ENCODE results near the gene DYRK1B.
A peak's percentile ranks its signal among the peaks of the same experiment; 100 is the strongest.

DYRK1B gene

DNA sequence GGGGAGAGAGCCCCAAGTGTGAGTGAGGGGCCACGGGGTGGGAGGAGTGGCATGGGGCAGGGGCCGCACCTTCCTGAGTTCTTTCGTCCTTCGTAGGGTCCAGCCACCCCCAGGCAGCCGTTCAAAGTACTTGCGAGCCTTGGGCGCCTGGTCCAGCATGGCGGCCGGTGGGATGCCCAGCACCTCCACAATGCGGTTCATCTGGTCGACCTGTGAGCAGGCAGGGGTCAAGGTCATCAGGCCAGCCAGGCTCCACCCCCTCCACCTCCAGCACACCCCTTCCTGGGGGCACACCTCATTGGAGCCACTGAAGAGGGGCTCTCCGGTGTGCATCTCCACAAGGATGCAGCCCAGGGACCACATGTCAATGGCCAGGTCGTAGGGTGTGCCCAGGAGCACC is 6.7 kb downstream of the DYRK1B start:
- no peak for DNase-seq
- WGBS (ENCODE audit: insufficient coverage) = 99% methylated on average over 10 of the region's 13 CpGs
- H3K4me1 ChIP-seq (ENCODE audit: control extremely low read depth in 1 of 4, control insufficient read depth in 4 of 4, insufficient read depth in 4 of 4, low read length in 3 of 4) = peaks cover under 1 to 21% (median 18%) of the 10 kb centered on the region in 4 experiments
- no peak overlapping the region for H3K4me3 ChIP-seq (ENCODE audit: control insufficient read depth in 1 of 7, extremely low read depth in 1 of 7, insufficient read depth in 4 of 7, low read depth in 2 of 7, low read length in 6 of 7)
- no peaks in the 10 kb centered on the region for H3K27me3 ChIP-seq (replicated peaks in 2 of 5; ENCODE audit: control insufficient read depth in 4 of 5, insufficient read depth in 5 of 5, low read length in 4 of 5)
- H3K27ac ChIP-seq (ENCODE audit: insufficient read depth in 1 of 2, low read depth in 1 of 2, low read length in 2 of 2, poor library complexity in 1 of 2, severe bottlenecking in 2 of 2) = no peak overlapping the region
- CTCF ChIA-PET = interaction anchor here (1.2 kb wide), 1 partner anchor 16 kb away, joined by 10 read pairs; no protein-coding TSS in a partner anchor
- H3K36me3 ChIP-seq (ENCODE audit: control insufficient read depth in 4 of 4, insufficient read depth in 4 of 4, low read length in 3 of 4) = peaks cover 11 to 66% (median 47%) of the 10 kb centered on the region in 4 experiments
- POLR2A ChIA-PET = no interaction called here
- H3K9me3 ChIP-seq (ENCODE audit: control extremely low read depth in 1 of 5, control insufficient read depth in 4 of 5, insufficient read depth in 2 of 5, low read depth in 1 of 5, low read length in 4 of 5) = no peaks in the 10 kb centered on the region

DNA sequence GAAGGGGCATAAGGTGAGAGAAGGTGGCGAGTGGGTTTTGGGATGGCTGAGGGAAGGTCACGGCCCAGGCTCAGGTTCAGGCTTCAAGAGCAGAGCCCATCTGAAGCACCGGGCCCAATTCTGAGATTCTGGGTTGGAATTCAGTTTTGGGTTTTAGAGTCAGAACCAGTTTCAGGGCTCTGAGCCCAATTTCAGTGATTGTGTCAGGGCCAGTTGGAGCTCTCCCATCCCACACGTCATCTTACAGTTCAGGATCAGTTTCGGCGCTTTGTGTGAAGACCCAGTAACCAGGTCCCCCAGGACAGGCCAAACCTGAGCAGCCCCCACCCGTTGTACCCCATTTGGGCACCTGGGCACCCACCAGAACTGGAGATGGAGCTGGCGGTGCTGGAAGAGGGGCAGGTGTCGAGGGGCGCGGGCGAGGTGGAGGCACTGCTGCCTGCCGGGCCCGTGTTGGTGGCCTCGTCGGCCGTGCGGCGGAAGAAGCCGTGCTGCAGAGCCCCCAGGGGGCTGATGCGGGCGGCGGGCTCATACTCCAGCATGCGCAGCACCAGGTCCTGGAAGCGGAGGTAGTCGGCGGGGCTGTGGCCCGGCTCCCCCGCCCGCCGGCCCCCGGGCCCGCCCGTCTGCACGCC is 7.5 kb downstream of the DYRK1B start:
- no peak overlapping the region for H3K27ac ChIP-seq (ENCODE audit: insufficient read depth in 1 of 2, low read depth in 1 of 2, low read length in 2 of 2, poor library complexity in 1 of 2, severe bottlenecking in 2 of 2)
- DNase-seq = no peak
- ChIA-PET CTCF (no interaction called here), POLR2A (no interaction called here)
- peaks cover 0 to 16% (median 12%) of the 10 kb centered on the region in 4 experiments for H3K4me1 ChIP-seq (ENCODE audit: control extremely low read depth in 1 of 4, control insufficient read depth in 4 of 4, insufficient read depth in 4 of 4, low read length in 3 of 4)
- WGBS (ENCODE audit: insufficient coverage) = 95% methylated on average over 21 of the region's 35 CpGs
- peaks cover 11 to 62% (median 45%) of the 10 kb centered on the region in 4 experiments for H3K36me3 ChIP-seq (ENCODE audit: control insufficient read depth in 4 of 4, insufficient read depth in 4 of 4, low read length in 3 of 4)
- H3K9me3 ChIP-seq (ENCODE audit: control extremely low read depth in 1 of 5, control insufficient read depth in 4 of 5, insufficient read depth in 2 of 5, low read depth in 1 of 5, low read length in 4 of 5) = no peaks in the 10 kb centered on the region
- no peaks in the 10 kb centered on the region for H3K27me3 ChIP-seq (replicated peaks in 2 of 5; ENCODE audit: control insufficient read depth in 4 of 5, insufficient read depth in 5 of 5, low read length in 4 of 5)
- H3K4me3 ChIP-seq (ENCODE audit: control insufficient read depth in 1 of 7, extremely low read depth in 1 of 7, insufficient read depth in 4 of 7, low read depth in 2 of 7, low read length in 6 of 7) = no peak overlapping the region

GRCh38 chr19:39825531-39826076 is 8.4 kb downstream of the DYRK1B start:
- Histone ChIP-seq H3K9me3 (ENCODE audit: control extremely low read depth in 1 of 5, control insufficient read depth in 4 of 5, insufficient read depth in 2 of 5, low read depth in 1 of 5, low read length in 4 of 5) (peaks cover 0 to 2% (median 0%) of the 10 kb centered on the region in 5 experiments), H3K27ac (ENCODE audit: insufficient read depth in 1 of 2, low read depth in 1 of 2, low read length in 2 of 2, poor library complexity in 1 of 2, severe bottlenecking in 2 of 2) (peak overlapping the region in 1 of 2 experiments; percentile 57), H3K27me3 (replicated peaks in 2 of 5; ENCODE audit: control insufficient read depth in 4 of 5, insufficient read depth in 5 of 5, low read length in 4 of 5) (no peaks in the 10 kb centered on the region), H3K36me3 (ENCODE audit: control insufficient read depth in 4 of 4, insufficient read depth in 4 of 4, low read length in 3 of 4) (peaks cover 11 to 53% (median 39%) of the 10 kb centered on the region in 4 experiments), H3K4me1 (ENCODE audit: control extremely low read depth in 1 of 4, control insufficient read depth in 4 of 4, insufficient read depth in 4 of 4, low read length in 3 of 4) (peaks cover 0 to 16% (median 12%) of the 10 kb centered on the region in 4 experiments), H3K4me3 (ENCODE audit: control insufficient read depth in 1 of 7, extremely low read depth in 1 of 7, insufficient read depth in 4 of 7, low read depth in 2 of 7, low read length in 6 of 7) (no peak overlapping the region)
- POLR2A ChIA-PET = no interaction called here
- CTCF ChIA-PET = no interaction called here
- WGBS (ENCODE audit: insufficient coverage) = 97% methylated on average over 13 of the region's 17 CpGs
- no peak for DNase-seq

GRCh38 chr19:39825093-39825463 is 8.9 kb downstream of the DYRK1B start:
- Histone ChIP-seq H3K4me3 (ENCODE audit: control insufficient read depth in 1 of 7, extremely low read depth in 1 of 7, insufficient read depth in 4 of 7, low read depth in 2 of 7, low read length in 6 of 7) (peak overlapping the region in 1 of 7 experiments; percentile 87), H3K9me3 (ENCODE audit: control extremely low read depth in 1 of 5, control insufficient read depth in 4 of 5, insufficient read depth in 2 of 5, low read depth in 1 of 5, low read length in 4 of 5) (peaks cover 0 to 2% (median 0%) of the 10 kb centered on the region in 5 experiments), H3K27ac (ENCODE audit: insufficient read depth in 1 of 2, low read depth in 1 of 2, low read length in 2 of 2, poor library complexity in 1 of 2, severe bottlenecking in 2 of 2) (peak overlapping the region in 1 of 2 experiments; percentile 57), H3K36me3 (ENCODE audit: control insufficient read depth in 4 of 4, insufficient read depth in 4 of 4, low read length in 3 of 4) (peaks cover 11 to 48% (median 34%) of the 10 kb centered on the region in 4 experiments), H3K27me3 (replicated peaks in 2 of 5; ENCODE audit: control insufficient read depth in 4 of 5, insufficient read depth in 5 of 5, low read length in 4 of 5) (no peaks in the 10 kb centered on the region), H3K4me1 (ENCODE audit: control extremely low read depth in 1 of 4, control insufficient read depth in 4 of 4, insufficient read depth in 4 of 4, low read length in 3 of 4) (peaks cover 0 to 16% (median 12%) of the 10 kb centered on the region in 4 experiments)
- POLR2A ChIA-PET = no interaction called here
- WGBS (ENCODE audit: insufficient coverage) = 83% methylated on average over 2 of the region's 11 CpGs
- no peak for DNase-seq
- CTCF ChIA-PET = no interaction called here

GRCh38 chr19:39824143-39825092 is 9.5 kb downstream of the DYRK1B start:
- Histone ChIP-seq H3K4me3 (ENCODE audit: control insufficient read depth in 1 of 7, extremely low read depth in 1 of 7, insufficient read depth in 4 of 7, low read depth in 2 of 7, low read length in 6 of 7) (peak overlapping the region; percentile 53 to 93 (median 85)), H3K4me1 (ENCODE audit: control extremely low read depth in 1 of 4, control insufficient read depth in 4 of 4, insufficient read depth in 4 of 4, low read length in 3 of 4) (peaks cover 0 to 16% (median 12%) of the 10 kb centered on the region in 4 experiments), H3K36me3 (ENCODE audit: control insufficient read depth in 4 of 4, insufficient read depth in 4 of 4, low read length in 3 of 4) (peaks cover 7 to 42% (median 28%) of the 10 kb centered on the region in 4 experiments), H3K27me3 (replicated peaks in 2 of 5; ENCODE audit: control insufficient read depth in 4 of 5, insufficient read depth in 5 of 5, low read length in 4 of 5) (no peaks in the 10 kb centered on the region), H3K27ac (ENCODE audit: insufficient read depth in 1 of 2, low read depth in 1 of 2, low read length in 2 of 2, poor library complexity in 1 of 2, severe bottlenecking in 2 of 2) (peak overlapping the region in 1 of 2 experiments; percentile 65), H3K9me3 (ENCODE audit: control extremely low read depth in 1 of 5, control insufficient read depth in 4 of 5, insufficient read depth in 2 of 5, low read depth in 1 of 5, low read length in 4 of 5) (peaks cover 0 to 2% (median 0%) of the 10 kb centered on the region in 5 experiments)
- peak; percentile 91 to 95 (median 93) for DNase-seq
- CTCF ChIA-PET = no interaction called here
- POLR2A ChIA-PET = no interaction called here
- 10% methylated on average over 46 of the region's 47 CpGs for WGBS (ENCODE audit: insufficient coverage)

GRCh38 chr19:39823686-39824085 is 10.3 kb downstream of the DYRK1B start:
- ChIA-PET CTCF (no interaction called here), POLR2A (no interaction called here)
- Histone ChIP-seq H3K9me3 (ENCODE audit: control extremely low read depth in 1 of 5, control insufficient read depth in 4 of 5, insufficient read depth in 2 of 5, low read depth in 1 of 5, low read length in 4 of 5) (peaks cover 0 to 2% (median 0%) of the 10 kb centered on the region in 5 experiments), H3K4me3 (ENCODE audit: control insufficient read depth in 1 of 7, extremely low read depth in 1 of 7, insufficient read depth in 4 of 7, low read depth in 2 of 7, low read length in 6 of 7) (peak overlapping the region; percentile 53 to 93 (median 85)), H3K27me3 (replicated peaks in 2 of 5; ENCODE audit: control insufficient read depth in 4 of 5, insufficient read depth in 5 of 5, low read length in 4 of 5) (no peaks in the 10 kb centered on the region), H3K27ac (ENCODE audit: insufficient read depth in 1 of 2, low read depth in 1 of 2, low read length in 2 of 2, poor library complexity in 1 of 2, severe bottlenecking in 2 of 2) (peak overlapping the region in 1 of 2 experiments; percentile 65), H3K4me1 (ENCODE audit: control extremely low read depth in 1 of 4, control insufficient read depth in 4 of 4, insufficient read depth in 4 of 4, low read length in 3 of 4) (peaks cover 0 to 16% (median 12%) of the 10 kb centered on the region in 4 experiments), H3K36me3 (ENCODE audit: control insufficient read depth in 4 of 4, insufficient read depth in 4 of 4, low read length in 3 of 4) (peaks cover 5 to 35% (median 24%) of the 10 kb centered on the region in 4 experiments)
- peak in 1 of 3 donors; percentile 8 for DNase-seq
- WGBS (ENCODE audit: insufficient coverage) = 35% methylated on average over 7 of the region's 7 CpGs
